CD8-positive, alpha-beta memory T cell (primary cell): ENCODE results near the gene PBX3. TPM values are rescaled to one million over a fixed set of nuclear protein-coding genes. Genes with fewer than 3 reads are reported as not detected.

Experiments
- CTCF ChIA-PET: fragments of 350-600 bp; sonication (Branson Sonifier 250); formaldehyde crosslinking; loops from one replicate; lab custom pipeline; 2021; ENCODE audit warnings: antibody characterized with exemption; lab: Charles Lee
- POLR2A ChIA-PET: fragments of 350-600 bp; sonication (Branson Sonifier 250); formaldehyde crosslinking; loops from one replicate; lab custom pipeline; 2021; ENCODE audit warnings: antibody characterized with exemption; lab: Charles Lee
- DNase-seq, 5 donors: peaks; one replicate each; pipeline versions ENCODE4 v3.0.0 to v3.0.0-alpha.2; 2020 to 2022; ENCODE audit warnings: mixed read lengths in 1 of 5
- H3K27ac ChIP-seq: one replicate; pipeline ENCODE4 v1.7.0; 2013; ENCODE audit warnings: low read depth, mild to moderate bottlenecking, low read length, moderate library complexity
- H3K27me3 ChIP-seq: 2 replicates; pipeline ENCODE4 v1.7.0; 2013; ENCODE audit warnings: low read length, mild to moderate bottlenecking; ENCODE audit not compliant: insufficient read depth, poor library complexity, severe bottlenecking
- H3K36me3 ChIP-seq: 2 replicates; pipeline ENCODE4 v1.7.0; 2013; ENCODE audit warnings: mild to moderate bottlenecking, low read length, moderate library complexity; ENCODE audit not compliant: insufficient read depth
- H3K4me1 ChIP-seq: 2 replicates; pipeline ENCODE4 v1.7.0; 2013; ENCODE audit warnings: mild to moderate bottlenecking, low read length, moderate library complexity; ENCODE audit not compliant: insufficient read depth
- H3K4me3 ChIP-seq: 2 replicates; pipeline ENCODE4 v1.7.0; 2013; ENCODE audit warnings: mild to moderate bottlenecking, low read length
- H3K9me3 ChIP-seq: 2 replicates; pipeline ENCODE4 v1.7.0; 2013; ENCODE audit warnings: mild to moderate bottlenecking, low read length
- H3K27ac Mint-ChIP-seq, 8 donors: one replicate each; pipeline ENCODE4 v1.8.0; 2020 to 2021; ENCODE audit warnings: mixed read lengths in 8 of 8, mild to moderate bottlenecking in 6 of 8, inconsistent platforms in 3 of 8, moderate library complexity in 3 of 8
- H3K27me3 Mint-ChIP-seq, 2 donors: one replicate each; pipeline ENCODE4 v1.8.0; 2020 to 2021; ENCODE audit warnings: mixed read lengths in 2 of 2, mild to moderate bottlenecking in 1 of 2, moderate library complexity in 1 of 2
- H3K36me3 Mint-ChIP-seq, 3 donors: one replicate each; pipeline ENCODE4 v1.8.0; 2020 to 2021; ENCODE audit warnings: mixed read lengths in 3 of 3, inconsistent platforms in 1 of 3, mild to moderate bottlenecking in 1 of 3
- H3K4me1 Mint-ChIP-seq, 3 donors: one replicate each; pipeline ENCODE4 v1.8.0; 2020 to 2021; ENCODE audit warnings: mixed read lengths in 3 of 3, inconsistent platforms in 1 of 3, mild to moderate bottlenecking in 1 of 3
- H3K4me3 Mint-ChIP-seq, 7 donors: one replicate each; pipeline ENCODE4 v1.8.0; 2020 to 2021; ENCODE audit warnings: mixed read lengths in 7 of 7, mild to moderate bottlenecking in 6 of 7, moderate library complexity in 4 of 7, inconsistent platforms in 2 of 7
- H3K9me3 Mint-ChIP-seq, 5 donors: one replicate each; pipeline ENCODE4 v1.8.0; 2020 to 2022; ENCODE audit warnings: mixed read lengths in 5 of 5, mild to moderate bottlenecking in 3 of 5, moderate library complexity in 2 of 5, inconsistent platforms in 1 of 5
- polyA plus RNA-seq: library from polyadenylated mRNA; unstranded; fragments of 300-500 nt; fragmentation: Illumina TruSeq; gene quantifications from one replicate; pipeline ENCODE4 v1.2.3, GENCODE V29; 2021
- total RNA-seq, 2 experiments: library from RNA; stranded (reverse); gene quantifications; one replicate each; pipeline ENCODE4 v1.2.3, GENCODE V29; 2021

PBX3 gene
- total and polyA plus RNA-seq, 3 experiments from 2014 or later, result 4.6 to 13.4 (median 12.8) TPM

DNA sequence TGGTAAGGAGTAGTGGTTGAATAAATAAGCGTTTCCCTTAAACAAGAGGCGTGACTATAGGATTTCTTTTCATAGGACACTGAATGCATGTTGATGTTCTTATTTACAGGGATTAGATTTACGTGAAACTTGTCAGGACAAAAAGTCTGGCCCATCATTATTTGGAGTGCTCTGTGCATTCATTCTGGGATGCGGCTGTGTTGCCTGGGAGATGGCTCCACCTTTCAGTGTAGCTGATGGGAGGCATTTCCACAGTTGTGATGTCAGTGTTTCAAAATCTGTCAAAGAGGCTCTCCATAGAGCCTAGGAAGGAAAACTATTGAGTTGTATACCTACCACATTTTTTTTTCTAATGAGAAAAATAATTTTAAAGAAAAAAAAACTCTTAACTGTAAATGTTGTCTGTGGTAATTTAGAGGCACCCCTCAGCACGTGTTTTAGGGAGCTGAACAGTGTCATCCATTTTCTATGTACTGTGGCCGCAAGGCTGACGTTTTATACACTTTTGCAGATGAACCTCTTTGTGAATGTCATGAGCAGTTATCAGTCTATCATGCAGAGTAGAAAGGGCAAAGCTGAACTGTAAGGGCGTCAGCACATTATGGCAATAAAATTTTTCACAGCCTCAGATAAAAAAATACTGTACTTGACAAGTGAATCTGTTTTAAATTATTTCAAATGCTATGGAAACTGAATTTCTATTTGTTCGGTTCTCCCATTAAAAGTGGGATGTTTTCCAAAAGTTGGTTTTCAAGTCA, 202.7 kb downstream of the PBX3 start:
- Histone ChIP-seq H3K4me1 (no peaks in the 10 kb centered on the region), H3K27me3 (no peaks in the 10 kb centered on the region), H3K4me3 (no peak overlapping the region), H3K27ac (no peak overlapping the region), H3K9me3 (no peaks in the 10 kb centered on the region), H3K36me3 (peaks cover 3% of the 10 kb centered on the region)
- Mint-ChIP-seq H3K27me3 (no peaks in the 10 kb centered on the region), H3K4me3 (no peak overlapping the region), H3K36me3 (peaks cover 0 to 21% (median 16%) of the 10 kb centered on the region in 3 donors), H3K9me3 (peaks cover 0 to 13% (median 7%) of the 10 kb centered on the region in 5 donors), H3K4me1 (no peaks in the 10 kb centered on the region), H3K27ac (no peak overlapping the region)
- POLR2A ChIA-PET, result interaction anchor here (0.7 kb wide), 1 partner anchor 17 kb away, joined by 5 read pairs; no protein-coding TSS in a partner anchor
- CTCF ChIA-PET, result no interaction called here
- DNase-seq, result no peak

DNA sequence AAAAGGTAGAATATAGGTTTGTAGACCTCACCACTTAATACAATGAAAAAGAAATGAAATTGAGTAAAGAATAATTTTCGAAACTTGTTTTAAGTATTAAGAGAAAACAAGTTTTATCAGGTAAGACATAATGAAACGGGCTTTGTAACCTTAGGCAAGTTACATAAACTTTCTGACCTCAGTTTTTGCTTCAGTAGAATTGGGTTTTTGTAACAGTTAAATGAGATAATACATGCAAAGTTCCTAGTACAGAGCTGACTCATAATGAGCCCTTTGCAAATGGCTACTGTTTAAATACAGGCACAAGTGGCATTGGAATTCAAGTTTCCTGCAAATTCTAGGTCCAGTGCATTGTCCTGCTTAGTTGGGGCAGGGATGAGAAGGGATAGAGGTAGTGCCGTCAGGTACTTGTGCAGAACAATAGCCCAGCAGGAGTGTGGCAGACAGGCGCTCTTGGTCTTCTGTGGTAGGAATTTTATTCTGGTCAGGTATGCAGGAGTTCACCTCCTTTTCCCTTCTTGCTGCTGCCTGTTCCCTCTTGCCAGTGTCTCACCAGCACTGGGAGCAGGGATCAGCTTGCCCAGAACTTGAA, 203.8 kb downstream of the PBX3 start:
- Mint-ChIP-seq H3K27me3 (no peaks in the 10 kb centered on the region), H3K4me3 (no peak overlapping the region), H3K36me3 (peaks cover 0 to 11% (median 10%) of the 10 kb centered on the region in 3 donors), H3K4me1 (no peaks in the 10 kb centered on the region), H3K27ac (peak overlapping the region in 1 of 8 donors; percentile 10), H3K9me3 (peaks cover 0 to 6% (median 3%) of the 10 kb centered on the region in 5 donors)
- DNase-seq, result no peak
- ChIA-PET CTCF (no interaction called here), POLR2A (interaction anchor here (0.7 kb wide), 1 partner anchor 18 kb away, joined by 5 read pairs; no protein-coding TSS in a partner anchor)
- H3K4me3 ChIP-seq, result no peak overlapping the region
- no peak overlapping the region for H3K27ac ChIP-seq
- no peaks in the 10 kb centered on the region for H3K4me1 ChIP-seq
- H3K27me3 ChIP-seq, result no peaks in the 10 kb centered on the region
- no peaks in the 10 kb centered on the region for H3K36me3 ChIP-seq
- H3K9me3 ChIP-seq, result no peaks in the 10 kb centered on the region

DNA sequence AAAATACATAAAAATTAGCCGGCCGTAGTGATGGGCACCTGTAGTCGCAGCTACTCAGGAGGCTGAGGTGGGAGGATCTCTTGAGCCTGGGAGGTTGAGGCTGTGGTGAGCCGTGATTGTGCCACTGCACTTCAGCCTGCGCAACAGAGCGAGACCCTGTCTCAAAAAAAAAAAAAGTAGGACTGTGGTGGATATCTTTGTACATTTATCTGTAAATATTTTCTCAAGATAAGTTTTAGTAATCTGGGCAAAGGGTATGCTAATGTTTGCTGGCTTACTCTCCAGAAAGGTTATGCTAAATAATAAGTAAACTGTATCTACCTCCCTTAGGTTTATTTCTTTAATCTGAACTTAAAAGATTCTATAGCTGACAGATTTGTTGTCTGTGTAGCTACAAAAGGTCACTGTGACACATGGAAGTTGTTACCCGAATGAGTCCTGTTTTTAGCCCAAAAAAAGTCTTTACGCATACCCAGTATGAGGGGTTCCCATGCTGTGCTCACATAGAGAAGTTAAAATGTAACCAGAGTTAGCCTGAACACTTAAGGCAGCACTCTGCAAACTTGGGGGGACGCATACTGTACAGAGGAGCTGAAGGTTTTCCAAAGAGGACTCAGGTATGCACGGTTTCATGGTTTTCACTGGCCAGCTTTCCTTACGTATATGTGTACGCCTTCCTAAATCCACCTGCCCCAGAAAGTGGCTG, 206.3 kb downstream of the PBX3 start:
- ChIA-PET CTCF (no interaction called here), POLR2A (no interaction called here)
- Histone ChIP-seq H3K27me3 (no peaks in the 10 kb centered on the region), H3K36me3 (no peaks in the 10 kb centered on the region), H3K4me3 (no peak overlapping the region), H3K9me3 (no peaks in the 10 kb centered on the region), H3K4me1 (no peaks in the 10 kb centered on the region), H3K27ac (no peak overlapping the region)
- H3K27ac Mint-ChIP-seq, result peak overlapping the region in 2 of 8 donors; percentile 38 to 75
- no peak overlapping the region for H3K4me3 Mint-ChIP-seq
- H3K36me3 Mint-ChIP-seq, result peaks cover 0 to 1% (median 0%) of the 10 kb centered on the region in 3 donors
- H3K4me1 Mint-ChIP-seq, result no peaks in the 10 kb centered on the region
- DNase-seq, result no peak
- H3K27me3 Mint-ChIP-seq, result no peaks in the 10 kb centered on the region
- H3K9me3 Mint-ChIP-seq, result no peaks in the 10 kb centered on the region

DNA sequence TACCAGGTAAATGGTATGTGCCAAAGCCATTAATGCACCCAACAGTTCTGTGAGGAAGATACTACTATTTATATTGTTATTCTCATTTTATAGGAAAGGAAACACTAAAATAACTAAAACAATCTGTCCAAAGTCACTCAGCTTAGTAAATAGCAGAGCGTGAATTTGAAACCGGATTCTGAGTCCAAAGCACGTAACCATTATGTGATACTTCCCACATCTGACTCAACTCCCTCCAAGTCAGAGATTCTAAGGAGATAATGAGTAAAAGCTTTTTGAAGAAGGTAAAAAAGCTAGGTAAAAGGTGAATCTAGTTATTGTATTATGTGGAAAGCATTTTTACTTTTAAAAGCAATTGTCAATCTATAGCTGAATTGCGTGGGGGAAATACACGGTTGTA, 208.9 kb downstream of the PBX3 start:
- no peaks in the 10 kb centered on the region for H3K36me3 ChIP-seq
- peaks cover 0 to 2% of the 10 kb centered on the region in 2 donors for H3K27me3 Mint-ChIP-seq
- peaks cover 0 to 9% (median 2%) of the 10 kb centered on the region in 3 donors for H3K36me3 Mint-ChIP-seq
- POLR2A ChIA-PET, result no interaction called here
- H3K27ac Mint-ChIP-seq, result no peak overlapping the region
- no peak for DNase-seq
- no peaks in the 10 kb centered on the region for H3K9me3 Mint-ChIP-seq
- no peaks in the 10 kb centered on the region for H3K4me1 Mint-ChIP-seq
- CTCF ChIA-PET, result no interaction called here
- H3K9me3 ChIP-seq, result no peaks in the 10 kb centered on the region
- H3K4me3 Mint-ChIP-seq, result no peak overlapping the region
- H3K27me3 ChIP-seq, result no peaks in the 10 kb centered on the region
- no peak overlapping the region for H3K4me3 ChIP-seq
- H3K27ac ChIP-seq, result no peak overlapping the region
- H3K4me1 ChIP-seq, result no peaks in the 10 kb centered on the region

DNA sequence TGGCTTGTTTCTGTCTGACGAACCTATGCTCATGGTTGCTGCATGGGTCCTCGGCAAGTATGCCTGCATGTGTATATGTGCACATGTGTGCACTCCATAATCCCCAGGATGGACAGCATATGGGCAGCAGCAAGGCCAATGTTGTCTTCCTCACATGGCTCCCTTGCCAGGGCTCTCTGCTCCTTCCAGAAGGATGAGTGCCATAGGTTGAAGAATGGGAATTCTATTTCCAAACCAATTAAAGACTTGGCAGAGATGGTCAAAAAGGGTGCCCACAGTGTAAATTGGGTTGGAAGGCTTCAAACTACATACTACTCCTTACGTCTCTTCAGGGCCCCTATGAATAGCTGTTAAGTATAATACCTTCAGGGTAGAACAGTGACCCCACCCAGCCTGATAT, 212.1 kb downstream of the PBX3 start:
- Histone ChIP-seq H3K36me3 (no peaks in the 10 kb centered on the region), H3K4me1 (no peaks in the 10 kb centered on the region), H3K27me3 (no peaks in the 10 kb centered on the region), H3K9me3 (no peaks in the 10 kb centered on the region), H3K27ac (no peak overlapping the region), H3K4me3 (no peak overlapping the region)
- Mint-ChIP-seq H3K27ac (no peak overlapping the region), H3K4me3 (no peak overlapping the region), H3K9me3 (no peaks in the 10 kb centered on the region), H3K36me3 (peaks cover 0 to 33% (median 12%) of the 10 kb centered on the region in 3 donors), H3K4me1 (no peaks in the 10 kb centered on the region), H3K27me3 (peaks cover 0 to 2% of the 10 kb centered on the region in 2 donors)
- POLR2A ChIA-PET, result no interaction called here
- CTCF ChIA-PET, result no interaction called here
- DNase-seq, result no peak

DNA sequence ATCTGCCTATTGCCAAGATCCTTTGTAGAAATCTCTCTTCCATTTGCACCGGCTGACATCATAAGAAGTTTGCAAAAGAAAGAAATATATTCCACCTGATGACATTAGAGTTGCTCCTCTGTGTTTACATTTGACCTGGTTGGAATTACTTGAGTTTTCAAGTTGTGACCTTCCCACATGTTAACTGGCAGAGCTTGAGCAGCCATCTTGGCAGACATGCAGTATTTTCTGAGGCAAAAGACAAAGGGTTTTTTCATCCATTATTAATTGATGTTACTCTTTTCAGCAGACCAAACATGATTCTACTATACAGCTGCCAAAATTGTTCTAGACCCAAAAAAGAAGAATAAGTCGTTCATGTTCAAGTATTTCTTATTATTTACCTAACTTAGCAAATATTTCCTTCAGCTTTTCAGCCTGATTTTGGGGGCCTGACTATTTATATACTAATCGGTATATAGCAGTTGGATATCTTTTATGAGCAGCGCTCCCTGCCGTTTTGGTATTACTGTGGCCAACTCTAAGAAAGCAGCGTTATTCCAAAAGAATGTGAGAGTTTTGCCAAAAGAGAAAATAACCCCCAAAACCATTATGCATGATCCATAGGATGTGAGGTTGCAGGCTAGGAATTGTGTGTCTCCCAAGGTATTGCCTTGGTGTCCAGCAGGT, 212.9 kb downstream of the PBX3 start:
- no peak for DNase-seq
- H3K4me3 ChIP-seq, result no peak overlapping the region
- no peak overlapping the region for H3K27ac Mint-ChIP-seq
- H3K27ac ChIP-seq, result no peak overlapping the region
- no peaks in the 10 kb centered on the region for H3K4me1 ChIP-seq
- H3K27me3 Mint-ChIP-seq, result peaks cover 0 to 2% of the 10 kb centered on the region in 2 donors
- CTCF ChIA-PET, result no interaction called here
- no peaks in the 10 kb centered on the region for H3K4me1 Mint-ChIP-seq
- H3K4me3 Mint-ChIP-seq, result no peak overlapping the region
- H3K9me3 Mint-ChIP-seq, result no peaks in the 10 kb centered on the region
- H3K36me3 ChIP-seq, result no peaks in the 10 kb centered on the region
- POLR2A ChIA-PET, result no interaction called here
- no peaks in the 10 kb centered on the region for H3K27me3 ChIP-seq
- peaks cover 0 to 38% (median 12%) of the 10 kb centered on the region in 3 donors for H3K36me3 Mint-ChIP-seq
- H3K9me3 ChIP-seq, result no peaks in the 10 kb centered on the region

DNA sequence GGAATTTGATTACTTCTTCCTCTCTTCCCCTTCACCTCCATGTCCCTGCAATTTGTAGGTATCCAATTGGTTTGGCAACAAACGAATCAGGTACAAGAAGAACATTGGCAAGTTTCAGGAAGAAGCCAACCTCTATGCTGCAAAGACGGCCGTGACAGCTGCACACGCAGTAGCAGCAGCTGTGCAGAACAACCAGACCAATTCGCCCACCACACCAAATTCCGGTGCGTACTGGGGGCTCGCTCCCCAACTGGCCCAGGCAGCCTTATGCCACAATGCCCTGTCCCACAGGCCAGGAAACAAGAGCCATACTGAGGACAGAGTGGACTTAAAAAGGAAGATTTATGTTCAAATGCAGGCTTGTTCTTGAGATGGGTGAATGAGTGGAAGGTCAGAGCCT, 213.5 kb downstream of the PBX3 start:
- Histone ChIP-seq H3K4me1 (no peaks in the 10 kb centered on the region), H3K4me3 (no peak overlapping the region), H3K27me3 (no peaks in the 10 kb centered on the region), H3K9me3 (no peaks in the 10 kb centered on the region), H3K27ac (no peak overlapping the region), H3K36me3 (no peaks in the 10 kb centered on the region)
- Mint-ChIP-seq H3K36me3 (peaks cover 0 to 42% (median 12%) of the 10 kb centered on the region in 3 donors), H3K27me3 (peaks cover 0 to 2% of the 10 kb centered on the region in 2 donors), H3K4me3 (no peak overlapping the region), H3K27ac (no peak overlapping the region), H3K9me3 (no peaks in the 10 kb centered on the region), H3K4me1 (no peaks in the 10 kb centered on the region)
- DNase-seq, result no peak
- POLR2A ChIA-PET, result no interaction called here
- CTCF ChIA-PET, result no interaction called here
